ENCODE results near the gene RBM4.

RBM4 gene

DNA sequence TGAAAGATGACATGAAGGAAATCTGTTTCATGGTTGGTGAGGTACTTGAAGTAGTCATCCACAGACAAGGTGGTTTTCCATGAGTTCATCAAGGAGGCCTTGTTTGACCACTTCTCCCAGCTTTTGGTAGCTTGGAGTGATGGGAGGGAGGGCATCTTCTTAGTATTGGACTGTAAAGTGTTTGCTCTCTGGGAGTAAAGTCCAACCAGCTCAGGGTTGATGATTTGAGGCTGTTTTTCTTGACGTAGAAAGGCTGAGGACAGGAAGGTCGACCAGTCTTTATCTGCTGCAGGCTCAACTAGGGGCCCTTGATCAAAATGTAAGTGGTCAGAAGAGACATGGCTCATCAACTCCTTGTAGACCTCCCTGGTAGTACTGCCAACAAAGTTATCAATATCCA, 47.3 kb upstream of the RBM4 start:
- Histone ChIP-seq H4K20me1 (ENCODE audit: control insufficient read depth, insufficient read depth, low read depth, low read length) (no peaks in the 10 kb centered on the region), H3K4me3 (ENCODE audit: low read length) (no peak overlapping the region), H3K27me3 (ENCODE audit: control insufficient read depth, low read length) (0 out of 2 replicates have a peak, but pooled peaks cover 5% of the 10 kb centered on the region), H3F3A (ENCODE audit: control insufficient read depth, insufficient read depth) (no peaks in the 10 kb centered on the region), H3K36me3 (ENCODE audit: control insufficient read depth, low read length) (no peaks in the 10 kb centered on the region), H3K4me2 (ENCODE audit: low read length) (no peak overlapping the region), H3K9me2 (replicated peaks; ENCODE audit: control insufficient read depth, low read length) (no peaks in the 10 kb centered on the region), H3K4me1 (ENCODE audit: control insufficient read depth, low read length) (peaks cover 27% of the 10 kb centered on the region), H3K79me2 (ENCODE audit: control insufficient read depth, low read length) (peaks cover 20% of the 10 kb centered on the region), H3K27ac (ENCODE audit: low read depth, low read length) (no peak overlapping the region), H3K9me3 (ENCODE audit: control insufficient read depth, insufficient read depth, low read length) (no peaks in the 10 kb centered on the region)
- no peak for TF ChIP-seq EZH2phosphoT487 (IDR thresholded peaks at IDR 0.05; ENCODE audit: borderline replicate concordance, low read length)
- TF ChIP-seq, protein P1, sequence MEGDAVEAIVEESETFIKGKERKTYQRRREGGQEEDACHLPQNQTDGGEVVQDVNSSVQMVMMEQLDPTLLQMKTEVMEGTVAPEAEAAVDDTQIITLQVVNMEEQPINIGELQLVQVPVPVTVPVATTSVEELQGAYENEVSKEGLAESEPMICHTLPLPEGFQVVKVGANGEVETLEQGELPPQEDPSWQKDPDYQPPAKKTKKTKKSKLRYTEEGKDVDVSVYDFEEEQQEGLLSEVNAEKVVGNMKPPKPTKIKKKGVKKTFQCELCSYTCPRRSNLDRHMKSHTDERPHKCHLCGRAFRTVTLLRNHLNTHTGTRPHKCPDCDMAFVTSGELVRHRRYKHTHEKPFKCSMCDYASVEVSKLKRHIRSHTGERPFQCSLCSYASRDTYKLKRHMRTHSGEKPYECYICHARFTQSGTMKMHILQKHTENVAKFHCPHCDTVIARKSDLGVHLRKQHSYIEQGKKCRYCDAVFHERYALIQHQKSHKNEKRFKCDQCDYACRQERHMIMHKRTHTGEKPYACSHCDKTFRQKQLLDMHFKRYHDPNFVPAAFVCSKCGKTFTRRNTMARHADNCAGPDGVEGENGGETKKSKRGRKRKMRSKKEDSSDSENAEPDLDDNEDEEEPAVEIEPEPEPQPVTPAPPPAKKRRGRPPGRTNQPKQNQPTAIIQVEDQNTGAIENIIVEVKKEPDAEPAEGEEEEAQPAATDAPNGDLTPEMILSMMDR (IDR thresholded peaks at IDR 0.05; ENCODE audit: low read depth, low read length, poor library complexity, severe bottlenecking): no peak

DNA sequence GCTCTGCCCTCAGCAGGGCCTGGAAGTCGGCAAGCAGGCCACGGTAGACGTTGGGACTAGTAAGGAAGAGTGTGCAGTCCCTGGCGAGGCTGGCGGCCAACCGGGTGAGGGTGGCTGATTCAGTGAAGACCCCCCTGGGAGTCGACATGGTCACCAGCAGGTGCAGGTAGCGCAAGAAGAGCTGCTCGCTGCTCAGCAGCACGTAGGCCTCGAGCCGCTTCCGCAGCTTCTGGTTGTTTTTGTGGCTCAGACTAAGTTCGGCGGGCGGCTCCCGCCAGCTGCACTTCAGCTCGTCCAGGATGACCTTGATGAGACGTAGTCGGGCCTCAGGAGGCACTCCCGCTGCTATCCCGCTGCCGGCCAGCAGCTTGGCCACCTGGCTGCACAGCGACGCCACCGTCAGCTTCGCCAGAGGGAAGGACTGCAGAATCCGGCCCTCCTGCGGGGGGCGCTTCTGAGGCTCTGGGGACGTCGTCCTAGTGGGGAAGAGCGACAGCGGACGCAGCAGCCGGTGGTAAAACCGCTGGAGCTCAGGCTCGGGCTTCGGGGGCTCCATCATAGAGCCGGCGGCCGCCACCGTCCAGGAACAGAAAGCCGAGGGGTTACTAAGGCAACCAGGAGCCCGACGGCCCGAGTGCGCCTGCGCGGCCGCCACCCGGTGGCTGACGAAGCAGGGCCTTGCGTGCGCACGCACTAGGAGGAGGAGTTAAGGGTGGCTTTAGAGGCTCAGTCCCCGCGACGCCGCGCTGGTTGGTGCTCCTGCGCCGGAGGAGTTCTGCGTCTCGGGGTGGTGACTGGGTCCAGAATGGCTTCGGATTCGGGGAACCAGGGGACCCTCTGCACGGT, 45.8 kb upstream of the RBM4 start, which contains the start of the genes CCDC87 and CCS:
Gene CCDC87, minus strand, starts transcription at position 607 of the 846 bp plus-strand sequence. Its CDS starts 48 bp downstream, at position 559.
Gene CCS, plus strand, starts transcription at position 729 of the 846 bp plus-strand sequence. Its CDS starts 77 bp downstream, at position 806.
- Histone ChIP-seq H4K20me1 (ENCODE audit: control insufficient read depth, insufficient read depth, low read depth, low read length) (no peaks in the 10 kb centered on the region), H3K27ac (ENCODE audit: low read depth, low read length) (peak within 1 kb of the TSS; percentile 35; the same call in 1 of the 2 replicates), H3K79me2 (ENCODE audit: control insufficient read depth, low read length) (peaks cover 20% of the 10 kb centered on the region), H3K27me3 (ENCODE audit: control insufficient read depth, low read length) (0 out of 2 replicates have a peak, but pooled peaks cover 4% of the 10 kb centered on the region), H3K4me2 (ENCODE audit: low read length) (peak within 1 kb of the TSS; percentile 99), H3F3A (ENCODE audit: control insufficient read depth, insufficient read depth) (no peaks in the 10 kb centered on the region), H3K4me1 (ENCODE audit: control insufficient read depth, low read length) (peaks cover 27% of the 10 kb centered on the region), H3K9me3 (ENCODE audit: control insufficient read depth, insufficient read depth, low read length) (no peaks in the 10 kb centered on the region), H3K9me2 (replicated peaks; ENCODE audit: control insufficient read depth, low read length) (no peaks in the 10 kb centered on the region), H3K36me3 (ENCODE audit: control insufficient read depth, low read length) (no peaks in the 10 kb centered on the region), H3K4me3 (ENCODE audit: low read length) (peak within 1 kb of the TSS; percentile 99)
- no peak for TF ChIP-seq EZH2phosphoT487 (IDR thresholded peaks at IDR 0.05; ENCODE audit: borderline replicate concordance, low read length)
- TF ChIP-seq, protein P1 (IDR thresholded peaks at IDR 0.05; ENCODE audit: low read depth, low read length, poor library complexity, severe bottlenecking): peak; percentile 84

- peak overlapping the region; percentile 99 for H3K4me2 ChIP-seq (ENCODE audit: low read length)
- H3K79me2 ChIP-seq (ENCODE audit: control insufficient read depth, low read length): peaks cover 20% of the 10 kb centered on the region
- no peaks in the 10 kb centered on the region for H3K36me3 ChIP-seq (ENCODE audit: control insufficient read depth, low read length)
- peak overlapping the region; percentile 35; the same call in 1 of the 2 replicates for H3K27ac ChIP-seq (ENCODE audit: low read depth, low read length)
- H3F3A ChIP-seq (ENCODE audit: control insufficient read depth, insufficient read depth): no peaks in the 10 kb centered on the region
- H3K27me3 ChIP-seq (ENCODE audit: control insufficient read depth, low read length): 0 out of 2 replicates have a peak, but pooled peaks cover 4% of the 10 kb centered on the region
- no peaks in the 10 kb centered on the region for H3K9me3 ChIP-seq (ENCODE audit: control insufficient read depth, insufficient read depth, low read length)
- TF ChIP-seq, protein P1 (IDR thresholded peaks at IDR 0.05; ENCODE audit: low read depth, low read length, poor library complexity, severe bottlenecking): no peak
- no peak for TF ChIP-seq EZH2phosphoT487 (IDR thresholded peaks at IDR 0.05; ENCODE audit: borderline replicate concordance, low read length)
- peaks cover 27% of the 10 kb centered on the region for H3K4me1 ChIP-seq (ENCODE audit: control insufficient read depth, low read length)
- H4K20me1 ChIP-seq (ENCODE audit: control insufficient read depth, insufficient read depth, low read depth, low read length): no peaks in the 10 kb centered on the region
- peak overlapping the region; percentile 99 for H3K4me3 ChIP-seq (ENCODE audit: low read length)
- no peaks in the 10 kb centered on the region for H3K9me2 ChIP-seq (replicated peaks; ENCODE audit: control insufficient read depth, low read length)
Measured at GRCh38 chr11:66593303-66593635, 45.2 kb upstream of the RBM4 start.
